Endothelial cell of umbilical vein (primary cell): ENCODE measurements around the gene DEPDC4. TPM values are rescaled to one million over a fixed set of nuclear protein-coding genes. Genes with fewer than 3 reads are reported as not detected.

Experiments
- BruUV-seq: library from RNA; stranded (reverse); fragments of 400-500 nt; replicated peaks from 2 replicates; lab custom pipeline; 2021; lab: Mats Ljungman, UMichigan
- CTCF ChIA-PET: fragments of 300-600, 350-600 bp; sonication (Branson Sonifier 250); formaldehyde crosslinking; loops from one replicate; lab custom pipeline; 2021; ENCODE audit warnings: antibody characterized with exemption, inconsistent platforms; lab: Charles Lee
- POLR2A ChIA-PET: fragments of 300-600, 350-600 bp; sonication (Branson Sonifier 250); formaldehyde crosslinking; loops from one replicate; lab custom pipeline; 2021; ENCODE audit warnings: antibody characterized with exemption, inconsistent platforms; lab: Charles Lee
- DNase-seq: peaks from one replicate; pipeline ENCODE4 v3.0.0-alpha.2; 2011; ENCODE audit warnings: low read depth, low spot score
- FAIRE-seq: peaks from 2 replicates; lab custom pipeline; 2011; peaks lifted over from hg19 to GRCh38; lab: Jason Lieb, UNC
- H2AFZ ChIP-seq: 2 replicates; pipeline ENCODE4 v1.6.0; 2012; ENCODE audit warnings: low read depth, low read length, control low read depth, inconsistent platforms
- H3K27ac ChIP-seq: 2 replicates; pipeline ENCODE4 v1.5.1; 2011; ENCODE audit warnings: low read depth, mild to moderate bottlenecking, control low read depth, low read length, moderate library complexity; ENCODE audit not compliant: insufficient read depth
- H3K27me3 ChIP-seq, 2 experiments: 2 replicates each; pipeline versions ENCODE4 v1.6.0 to v1.6.1; 2011; ENCODE audit warnings: low read length in 2 of 2, mixed read lengths in 1 of 2; ENCODE audit not compliant: control insufficient read depth in 2 of 2, insufficient read depth in 2 of 2
- H3K36me3 ChIP-seq, 2 experiments: 2 replicates in 1 of 2; 3 replicates in 1 of 2; pipeline ENCODE4 v1.5.1; 2011; ENCODE audit warnings: low read length in 2 of 2, mild to moderate bottlenecking in 1 of 2, moderate library complexity in 1 of 2; ENCODE audit not compliant: control insufficient read depth in 2 of 2, insufficient read depth in 2 of 2; ENCODE audit errors: extremely low read depth in 1 of 2
- H3K4me1 ChIP-seq: 3 replicates; pipeline ENCODE4 v1.5.1; 2011; ENCODE audit warnings: mild to moderate bottlenecking, low read length; ENCODE audit not compliant: control insufficient read depth, insufficient read depth; ENCODE audit errors: extremely low read depth
- H3K4me2 ChIP-seq: 2 replicates; pipeline ENCODE4 v1.6.1; 2011; ENCODE audit warnings: low read length, control low read depth, mixed read lengths; ENCODE audit not compliant: insufficient read depth
- H3K4me3 ChIP-seq, 3 experiments: fragments of 200-600 bp in 1 of 3; sonication (generic), shearing (Covaris generic) in 1 of 3; replicated peaks in 1 of 3; 2 replicates each; pipeline ENCODE4 v1.5.1; 2011 to 2016; ENCODE audit warnings: control low read depth in 3 of 3, low read length in 3 of 3, mild to moderate bottlenecking in 2 of 3, inconsistent platforms in 1 of 3, low read depth in 1 of 3, moderate library complexity in 1 of 3; ENCODE audit not compliant: insufficient read depth in 1 of 3
- H3K79me2 ChIP-seq: 2 replicates; pipeline ENCODE4 v1.6.0; 2012; ENCODE audit warnings: low read length, inconsistent platforms; ENCODE audit not compliant: control insufficient read depth, insufficient read depth
- H3K9ac ChIP-seq: replicated peaks from 2 replicates; pipeline ENCODE3; 2011; ENCODE audit warnings: low read length, control low read depth; ENCODE audit not compliant: insufficient read depth; ENCODE audit errors: extremely low read depth
- H3K9me1 ChIP-seq: replicated peaks from 3 replicates; pipeline ENCODE4 v1.6.0; 2011; ENCODE audit warnings: mild to moderate bottlenecking, low read length; ENCODE audit not compliant: control insufficient read depth, insufficient read depth; ENCODE audit errors: extremely low read depth
- H3K9me3 ChIP-seq: replicated peaks from 2 replicates; pipeline ENCODE4 v1.5.1; 2012; ENCODE audit warnings: low read length, inconsistent platforms; ENCODE audit not compliant: control insufficient read depth, insufficient read depth
- H4K20me1 ChIP-seq: replicated peaks from 2 replicates; pipeline ENCODE3; 2011; ENCODE audit warnings: mild to moderate bottlenecking, low read length; ENCODE audit not compliant: control insufficient read depth, insufficient read depth; ENCODE audit errors: extremely low read depth
- CTCF ChIP-seq, 2 donors: IDR thresholded peaks; 1 replicate in 1 of 2; 2 replicates in 1 of 2; pipeline ENCODE4 v1.5.1; 2011; ENCODE audit warnings: low read length in 2 of 2, mild to moderate bottlenecking in 2 of 2, moderate library complexity in 2 of 2, control low read depth in 1 of 2, inconsistent platforms in 1 of 2, low read depth in 1 of 2; ENCODE audit not compliant: insufficient read depth in 1 of 2; ENCODE audit errors: extremely low read depth in 1 of 2
- EZH2 ChIP-seq: IDR thresholded peaks from 2 replicates; pipeline ENCODE4 v1.6.1; 2012; ENCODE audit warnings: borderline replicate concordance, low read depth, mild to moderate bottlenecking, moderate library complexity, low read length, inconsistent platforms; ENCODE audit not compliant: severe bottlenecking
- FOS ChIP-seq: IDR thresholded peaks from 2 replicates; pipeline ENCODE4 v1.6.1; 2011; ENCODE audit warnings: mild to moderate bottlenecking, low read length, moderate library complexity, borderline replicate concordance; ENCODE audit not compliant: insufficient read depth
- GATA2 ChIP-seq: IDR thresholded peaks from 2 replicates; pipeline ENCODE4 v1.7.0; 2011; ENCODE audit warnings: low read depth, mild to moderate bottlenecking, moderate library complexity, mixed read lengths, low read length; ENCODE audit not compliant: insufficient read length, insufficient read depth
- JUN ChIP-seq: IDR thresholded peaks from 2 replicates; pipeline ENCODE4 v1.6.1; 2011; ENCODE audit warnings: borderline replicate concordance, low read depth; ENCODE audit not compliant: insufficient read length, insufficient read depth
- MAX ChIP-seq: IDR thresholded peaks from 2 replicates; pipeline ENCODE4 v1.6.1; 2011; ENCODE audit not compliant: insufficient read depth, insufficient read length
- MYC ChIP-seq: IDR thresholded peaks from one replicate; pipeline ENCODE4 v1.6.1; 2011; ENCODE audit warnings: mild to moderate bottlenecking, low read depth, low read length
- POLR2A ChIP-seq: IDR thresholded peaks from 2 replicates; pipeline ENCODE4 v1.6.1; 2012; ENCODE audit warnings: low read depth, mild to moderate bottlenecking, control low read depth, low read length
- POLR2AphosphoS5 ChIP-seq: IDR thresholded peaks from 2 replicates; pipeline ENCODE4 v1.6.1; 2012; ENCODE audit warnings: low read depth, mild to moderate bottlenecking, control low read depth, low read length, moderate library complexity; ENCODE audit not compliant: insufficient read depth
- dilution Hi-C: fragments of 300-500 bp; cut with MboI; formaldehyde crosslinking; loops from one replicate; pipeline ENCODE4 v1.15.0; 2019; ENCODE audit warnings: low sequenced_read_pairs; ENCODE audit not compliant: extremely low pct_ligation_motif_present
- intact Hi-C: fragments of 100-400 bp; cut with micrococcal nuclease; formaldehyde crosslinking; loops from one replicate; pipeline ENCODE4 v1.10.0; 2022
- polyA plus RNA-seq, 4 experiments: library from polyadenylated mRNA; depleted of rRNA in 3 of 4; stranded (reverse) in 3 of 4; unstranded in 1 of 4; fragments of >200 nt; gene quantifications; 2 replicates each; pipeline versions ENCODE4 v1.2.1 to v1.2.3, GENCODE V29; 2011 to 2012; ENCODE audit warnings: missing spikeins in 1 of 4
- total RNA-seq: library from RNA; stranded (reverse); gene quantifications from 2 replicates; pipeline ENCODE4 v1.2.3, GENCODE V29; 2021

The DEPDC4 gene
- total and polyA plus RNA-seq, 2 donors (not counting 3 experiments of a cell fraction or from before 2014, with no cell fraction given), result 0.15 to 0.66 TPM

- Histone ChIP-seq H3K27me3 (no peaks in the 10 kb centered on the region), H3K4me3 (no peak overlapping the region), H3K27ac (no peak overlapping the region), H3K36me3 (peaks cover 3 to 5% of the 10 kb centered on the region in 2 experiments), H4K20me1 (no peaks in the 10 kb centered on the region), H3K79me2 (no peaks in the 10 kb centered on the region), H3K9me3 (no peaks in the 10 kb centered on the region), H3K4me1 (no peaks in the 10 kb centered on the region), H3K9me1 (no peaks in the 10 kb centered on the region), H3K4me2 (no peak overlapping the region), H2AFZ (no peak overlapping the region), H3K9ac (no peak overlapping the region)
- dilution Hi-C loops, result no loop called here
- intact Hi-C loops, result no loop called here
- CTCF ChIA-PET, result no interaction called here
- POLR2A ChIA-PET, result no interaction called here
- DNase-seq (no peak), FAIRE-seq (no peak)
- no TSS peak for BruUV-seq
- TF ChIP-seq MAX (no peak), EZH2 (no peak), GATA2 (no peak), POLR2A (no peak), MYC (no peak), FOS (no peak), POLR2AphosphoS5 (no peak), JUN (no peak), CTCF (IDR thresholded peaks at IDR 0.05; ENCODE audit: extremely low read depth in 1 of 2, insufficient read depth in 1 of 2, low read depth in 1 of 2, low read length in 2 of 2) (no peak)
Measured at GRCh38 chr12:100216337-100216736, 50.5 kb downstream of the DEPDC4 start.
